HEK293 (cell line): ENCODE data around the gene PMP22.

Experiments used
- CTCF ChIA-PET: fragments of 350-600 bp; formaldehyde crosslinking; extraction: SDS; loops from one replicate; lab custom pipeline; 2021; ENCODE audit warnings: antibody characterized with exemption; lab: Yijun Ruan, JAX
- POLR2A ChIA-PET: fragments of 300-600 bp; formaldehyde crosslinking; extraction: SDS; loops from one replicate; lab custom pipeline; 2020; ENCODE audit warnings: antibody characterized with exemption, inconsistent platforms; lab: Yijun Ruan, JAX
- H3K27ac ChIP-seq: fragments of 200-500 bp; sonication (Bioruptor generic); 2 replicates; pipeline ENCODE4 v1.5.1; 2014; ENCODE audit warnings: low read depth, low read length, control low read depth, inconsistent platforms; ENCODE audit errors: extremely low read depth
- H3K36me3 ChIP-seq, 2 experiments: fragments of 200-500 bp in 1 of 2; sonication (Bioruptor generic) in 1 of 2; 1 replicate in 1 of 2; 2 replicates in 1 of 2; pipeline ENCODE4 v1.5.1; 2014 to 2017; ENCODE audit warnings: inconsistent platforms in 2 of 2, low read length in 2 of 2; ENCODE audit not compliant: control insufficient read depth in 2 of 2, insufficient read depth in 1 of 2
- H3K4me1 ChIP-seq: fragments of 200-500 bp; sonication (Bioruptor generic); 2 replicates; pipeline ENCODE4 v1.5.1; 2014; ENCODE audit warnings: mild to moderate bottlenecking, low read length, inconsistent platforms; ENCODE audit not compliant: control insufficient read depth, insufficient read depth
- H3K4me3 ChIP-seq: 2 replicates; pipeline ENCODE4 v1.5.1; 2011; ENCODE audit warnings: low read depth, mild to moderate bottlenecking, control low read depth, low read length, moderate library complexity
- H3K9me3 ChIP-seq: fragments of 200-500 bp; sonication (Bioruptor generic); 2 replicates; pipeline ENCODE4 v1.5.1; 2014; ENCODE audit warnings: low read depth, low read length, inconsistent platforms; ENCODE audit not compliant: control insufficient read depth, insufficient read depth
- KLF1 ChIP-seq: fragments of 450-650 bp; formaldehyde crosslinking; IDR thresholded peaks from 2 replicates; pipeline ENCODE4 v1.5.1; 2016; ENCODE audit warnings: missing biosample characterization, missing genetic modification characterization
- SP3 ChIP-seq: fragments of 450-650 bp; formaldehyde crosslinking; IDR thresholded peaks from 2 replicates; pipeline ENCODE4 v1.5.1; 2016; ENCODE audit warnings: missing biosample characterization, missing genetic modification characterization
- SP7 ChIP-seq: fragments of 450-650 bp; formaldehyde crosslinking; IDR thresholded peaks from 2 replicates; pipeline ENCODE4 v1.5.1; 2016; ENCODE audit warnings: missing biosample characterization, missing genetic modification characterization
- YY2 ChIP-seq: fragments of 450-650 bp; formaldehyde crosslinking; IDR thresholded peaks from 2 replicates; pipeline ENCODE4 v1.5.1; 2016; ENCODE audit warnings: missing biosample characterization, missing genetic modification characterization
- ZBTB8A ChIP-seq: fragments of 450-650 bp; formaldehyde crosslinking; IDR thresholded peaks from 2 replicates; pipeline ENCODE4 v1.5.1; 2016; ENCODE audit warnings: missing biosample characterization, missing genetic modification characterization
- ZNF174 ChIP-seq: fragments of 450-650 bp; formaldehyde crosslinking; IDR thresholded peaks from 2 replicates; pipeline ENCODE4 v1.5.0; 2017; ENCODE audit warnings: missing biosample characterization, mild to moderate bottlenecking, missing genetic modification characterization
- ZNF211 ChIP-seq: fragments of 450-650 bp; formaldehyde crosslinking; IDR thresholded peaks from 2 replicates; pipeline ENCODE4 v1.5.1; 2016; ENCODE audit warnings: low read depth, missing biosample characterization, missing genetic modification characterization
- ZNF221 ChIP-seq: fragments of 450-650 bp; formaldehyde crosslinking; IDR thresholded peaks from 2 replicates; pipeline ENCODE4 v1.5.1; 2017; ENCODE audit warnings: missing biosample characterization, missing genetic modification characterization, borderline replicate concordance
- ZNF239 ChIP-seq: fragments of 450-650 bp; formaldehyde crosslinking; IDR thresholded peaks from 2 replicates; pipeline ENCODE4 v1.5.1; 2016; ENCODE audit warnings: missing biosample characterization, missing genetic modification characterization
- ZNF366 ChIP-seq: fragments of 450-650 bp; formaldehyde crosslinking; conservative IDR thresholded peaks from 2 replicates; pipeline ENCODE4 v1.5.1; 2016; ENCODE audit warnings: missing biosample characterization, missing genetic modification characterization
- ZNF544 ChIP-seq: fragments of 450-650 bp; formaldehyde crosslinking; IDR thresholded peaks from 2 replicates; pipeline ENCODE4 v1.5.0; 2017; ENCODE audit warnings: missing biosample characterization, missing genetic modification characterization
- ZNF560 ChIP-seq: fragments of 450-650 bp; formaldehyde crosslinking; IDR thresholded peaks from 2 replicates; pipeline ENCODE4 v1.5.1; 2017; ENCODE audit warnings: missing biosample characterization, missing genetic modification characterization, borderline replicate concordance
- ZNF777 ChIP-seq: fragments of 450-650 bp; formaldehyde crosslinking; IDR thresholded peaks from 2 replicates; pipeline ENCODE4 v1.5.1; 2017; ENCODE audit warnings: missing biosample characterization, missing genetic modification characterization, borderline replicate concordance
- ZNF791 ChIP-seq: fragments of 450-650 bp; formaldehyde crosslinking; IDR thresholded peaks from 2 replicates; pipeline ENCODE4 v1.5.1; 2016; ENCODE audit warnings: missing biosample characterization, missing genetic modification characterization
- TF ChIP-seq, protein P1 (sequence below): fragments of 450-650 bp; formaldehyde crosslinking; IDR thresholded peaks from 2 replicates; pipeline ENCODE4 v1.5.1; 2017; ENCODE audit warnings: missing biosample characterization, missing genetic modification characterization
- TF ChIP-seq, protein P2 (sequence below): fragments of 450-650 bp; formaldehyde crosslinking; IDR thresholded peaks from 2 replicates; pipeline ENCODE4 v1.5.1; 2016; ENCODE audit warnings: missing biosample characterization, missing genetic modification characterization
- TF ChIP-seq, protein P3 (sequence below): fragments of 450-650 bp; formaldehyde crosslinking; IDR thresholded peaks from 2 replicates; pipeline ENCODE4 v1.5.1; 2016; ENCODE audit warnings: missing biosample characterization, missing genetic modification characterization
- TF ChIP-seq, protein P4 (sequence below): fragments of 450-650 bp; formaldehyde crosslinking; IDR thresholded peaks from 2 replicates; pipeline ENCODE4 v1.5.1; 2017; ENCODE audit warnings: missing biosample characterization, missing genetic modification characterization
- TF ChIP-seq, protein P5 (sequence below): fragments of 450-650 bp; formaldehyde crosslinking; IDR thresholded peaks from 2 replicates; pipeline ENCODE4 v1.5.1; 2016; ENCODE audit warnings: missing biosample characterization, missing genetic modification characterization, borderline replicate concordance

PMP22 gene

DNA sequence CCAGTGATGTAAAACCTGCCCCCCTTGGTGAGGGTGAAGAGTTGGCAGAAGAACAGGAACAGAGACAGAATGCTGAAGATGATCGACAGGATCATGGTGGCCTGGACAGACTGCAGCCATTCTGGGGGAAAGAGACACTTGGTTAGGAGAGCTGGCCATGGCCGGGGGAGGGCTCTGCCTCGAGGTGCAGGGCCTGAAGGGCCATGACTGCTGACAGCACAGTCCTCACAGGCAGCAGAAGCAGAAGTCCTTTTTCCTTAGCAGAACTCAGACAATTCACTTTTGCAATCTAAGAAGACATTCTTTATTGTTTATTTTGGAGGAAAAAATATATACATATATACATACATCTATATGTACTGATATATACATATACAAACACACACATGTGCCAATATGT is 25.6 kb downstream of the PMP22 start:
- POLR2A ChIA-PET: no interaction called here
- H3K9me3 ChIP-seq: no peaks in the 10 kb centered on the region
- H3K36me3 ChIP-seq: peaks cover 0 to 17% of the 10 kb centered on the region in 2 experiments; a peak in 1 of 3 replicates
- no peak overlapping the region for H3K4me3 ChIP-seq
- CTCF ChIA-PET: interaction anchor here (1.0 kb wide), 1 partner anchor 12 kb away, joined by 3 read pairs; no protein-coding TSS in a partner anchor
- no peak for TF ChIP-seq ZNF791
- TF ChIP-seq, protein P1, sequence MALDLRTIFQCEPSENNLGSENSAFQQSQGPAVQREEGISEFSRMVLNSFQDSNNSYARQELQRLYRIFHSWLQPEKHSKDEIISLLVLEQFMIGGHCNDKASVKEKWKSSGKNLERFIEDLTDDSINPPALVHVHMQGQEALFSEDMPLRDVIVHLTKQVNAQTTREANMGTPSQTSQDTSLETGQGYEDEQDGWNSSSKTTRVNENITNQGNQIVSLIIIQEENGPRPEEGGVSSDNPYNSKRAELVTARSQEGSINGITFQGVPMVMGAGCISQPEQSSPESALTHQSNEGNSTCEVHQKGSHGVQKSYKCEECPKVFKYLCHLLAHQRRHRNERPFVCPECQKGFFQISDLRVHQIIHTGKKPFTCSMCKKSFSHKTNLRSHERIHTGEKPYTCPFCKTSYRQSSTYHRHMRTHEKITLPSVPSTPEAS (tag by site-specific recombination): no peak
- TF ChIP-seq ZNF211 (tag by site-specific recombination): no peak
- TF ChIP-seq, protein P2, sequence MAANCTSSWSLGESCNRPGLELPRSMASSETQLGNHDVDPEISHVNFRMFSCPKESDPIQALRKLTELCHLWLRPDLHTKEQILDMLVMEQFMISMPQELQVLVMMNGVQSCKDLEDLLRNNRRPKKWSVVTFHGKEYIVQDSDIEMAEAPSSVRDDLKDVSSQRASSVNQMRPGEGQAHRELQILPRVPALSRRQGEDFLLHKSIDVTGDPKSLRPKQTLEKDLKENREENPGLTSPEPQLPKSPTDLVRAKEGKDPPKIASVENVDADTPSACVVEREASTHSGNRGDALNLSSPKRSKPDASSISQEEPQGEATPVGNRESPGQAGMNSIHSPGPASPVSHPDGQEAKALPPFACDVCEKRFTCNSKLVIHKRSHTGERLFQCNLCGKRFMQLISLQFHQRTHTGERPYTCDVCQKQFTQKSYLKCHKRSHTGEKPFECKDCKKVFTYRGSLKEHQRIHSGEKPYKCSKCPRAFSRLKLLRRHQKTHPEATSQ (tag by site-specific recombination): no peak
- no peak for TF ChIP-seq ZNF366 (tag by site-specific recombination)
- TF ChIP-seq KLF1 (tag by site-specific recombination): no peak
- no peak for TF ChIP-seq ZNF174 (tag by site-specific recombination)
- no peak for TF ChIP-seq ZNF777 (tag by site-specific recombination)
- no peak for TF ChIP-seq SP7
- TF ChIP-seq ZNF221 (tag by site-specific recombination): no peak
- TF ChIP-seq, protein P3, sequence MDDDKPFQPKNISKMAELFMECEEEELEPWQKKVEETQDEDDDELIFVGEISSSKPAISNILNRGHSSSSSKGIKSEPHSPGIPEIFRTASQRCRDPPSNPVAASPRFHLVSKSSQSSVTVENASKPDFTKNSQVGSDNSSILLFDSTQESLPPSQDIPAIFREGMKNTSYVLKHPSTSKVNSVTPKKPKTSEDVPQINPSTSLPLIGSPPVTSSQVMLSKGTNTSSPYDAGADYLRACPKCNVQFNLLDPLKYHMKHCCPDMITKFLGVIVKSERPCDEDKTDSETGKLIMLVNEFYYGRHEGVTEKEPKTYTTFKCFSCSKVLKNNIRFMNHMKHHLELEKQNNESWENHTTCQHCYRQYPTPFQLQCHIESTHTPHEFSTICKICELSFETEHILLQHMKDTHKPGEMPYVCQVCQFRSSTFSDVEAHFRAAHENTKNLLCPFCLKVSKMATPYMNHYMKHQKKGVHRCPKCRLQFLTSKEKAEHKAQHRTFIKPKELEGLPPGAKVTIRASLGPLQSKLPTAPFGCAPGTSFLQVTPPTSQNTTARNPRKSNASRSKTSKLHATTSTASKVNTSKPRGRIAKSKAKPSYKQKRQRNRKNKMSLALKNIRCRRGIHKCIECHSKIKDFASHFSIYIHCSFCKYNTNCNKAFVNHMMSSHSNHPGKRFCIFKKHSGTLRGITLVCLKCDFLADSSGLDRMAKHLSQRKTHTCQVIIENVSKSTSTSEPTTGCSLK (tag by site-specific recombination): no peak
- no peak for TF ChIP-seq YY2
- no peak for TF ChIP-seq ZNF560
- TF ChIP-seq, protein P4, sequence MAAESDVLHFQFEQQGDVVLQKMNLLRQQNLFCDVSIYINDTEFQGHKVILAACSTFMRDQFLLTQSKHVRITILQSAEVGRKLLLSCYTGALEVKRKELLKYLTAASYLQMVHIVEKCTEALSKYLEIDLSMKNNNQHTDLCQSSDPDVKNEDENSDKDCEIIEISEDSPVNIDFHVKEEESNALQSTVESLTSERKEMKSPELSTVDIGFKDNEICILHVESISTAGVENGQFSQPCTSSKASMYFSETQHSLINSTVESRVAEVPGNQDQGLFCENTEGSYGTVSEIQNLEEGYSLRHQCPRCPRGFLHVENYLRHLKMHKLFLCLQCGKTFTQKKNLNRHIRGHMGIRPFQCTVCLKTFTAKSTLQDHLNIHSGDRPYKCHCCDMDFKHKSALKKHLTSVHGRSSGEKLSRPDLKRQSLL (tag by site-specific recombination): no peak
- no peak for TF ChIP-seq SP3 (tag by site-specific recombination)
- TF ChIP-seq ZBTB8A (tag by site-specific recombination): no peak
- TF ChIP-seq ZNF544 (tag by site-specific recombination): no peak
- TF ChIP-seq ZNF239 (tag by site-specific recombination): no peak
- TF ChIP-seq, protein P5, sequence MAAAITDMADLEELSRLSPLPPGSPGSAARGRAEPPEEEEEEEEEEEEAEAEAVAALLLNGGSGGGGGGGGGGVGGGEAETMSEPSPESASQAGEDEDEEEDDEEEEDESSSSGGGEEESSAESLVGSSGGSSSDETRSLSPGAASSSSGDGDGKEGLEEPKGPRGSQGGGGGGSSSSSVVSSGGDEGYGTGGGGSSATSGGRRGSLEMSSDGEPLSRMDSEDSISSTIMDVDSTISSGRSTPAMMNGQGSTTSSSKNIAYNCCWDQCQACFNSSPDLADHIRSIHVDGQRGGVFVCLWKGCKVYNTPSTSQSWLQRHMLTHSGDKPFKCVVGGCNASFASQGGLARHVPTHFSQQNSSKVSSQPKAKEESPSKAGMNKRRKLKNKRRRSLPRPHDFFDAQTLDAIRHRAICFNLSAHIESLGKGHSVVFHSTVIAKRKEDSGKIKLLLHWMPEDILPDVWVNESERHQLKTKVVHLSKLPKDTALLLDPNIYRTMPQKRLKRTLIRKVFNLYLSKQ (tag by site-specific recombination): no peak
- no peak overlapping the region for H3K27ac ChIP-seq
- peaks cover 6% of the 10 kb centered on the region; the same call in 1 of the 2 replicates for H3K4me1 ChIP-seq
